Common myeloid progenitor, CD34-positive (primary cell): ENCODE data around the gene MCRS1.

ENCODE experiments used
- CTCF ChIA-PET: fragments of 350-600 bp; sonication (Branson Sonifier 250); formaldehyde crosslinking; loops from one replicate; lab custom pipeline; 2021; ENCODE audit warnings: antibody characterized with exemption; lab: Charles Lee
- POLR2A ChIA-PET: fragments of 350-600 bp; sonication (Branson Sonifier 250); formaldehyde crosslinking; loops from one replicate; lab custom pipeline; 2021; ENCODE audit warnings: antibody characterized with exemption; lab: Charles Lee
- DNase-seq, 3 donors: peaks; one replicate each; pipeline versions ENCODE4 v3.0.0 to v3.0.0-alpha.2; 2013
- H3K27ac ChIP-seq, 2 experiments: 1 replicate in 1 of 2; 2 replicates in 1 of 2; pipeline ENCODE4 v1.7.0; 2013; ENCODE audit warnings: inconsistent platforms in 2 of 2, low read length in 2 of 2, mild to moderate bottlenecking in 2 of 2, low read depth in 1 of 2, moderate library complexity in 1 of 2; ENCODE audit not compliant: severe bottlenecking in 2 of 2, insufficient read depth in 1 of 2, poor library complexity in 1 of 2
- H3K27me3 ChIP-seq, 5 experiments: replicated peaks in 2 of 5; 1 replicate in 3 of 5; 2 replicates in 2 of 5; pipeline versions ENCODE4 v1.6.1 to v1.7.0; 2013; ENCODE audit warnings: low read length in 4 of 5, mild to moderate bottlenecking in 2 of 5, moderate library complexity in 2 of 5, inconsistent platforms in 1 of 5; ENCODE audit not compliant: insufficient read depth in 5 of 5, control insufficient read depth in 4 of 5
- H3K36me3 ChIP-seq, 4 experiments: 1 replicate in 2 of 4; 2 replicates in 2 of 4; pipeline versions ENCODE4 v1.6.1 to v1.7.0; 2013; ENCODE audit warnings: low read length in 3 of 4, control low read depth in 1 of 4, mild to moderate bottlenecking in 1 of 4; ENCODE audit not compliant: control insufficient read depth in 4 of 4, insufficient read depth in 4 of 4
- H3K4me1 ChIP-seq, 4 experiments: 1 replicate in 3 of 4; 2 replicates in 1 of 4; pipeline versions ENCODE4 v1.6.1 to v1.7.1; 2013; ENCODE audit warnings: low read length in 3 of 4, mild to moderate bottlenecking in 3 of 4, control low read depth in 1 of 4, inconsistent platforms in 1 of 4, moderate library complexity in 1 of 4; ENCODE audit not compliant: control insufficient read depth in 4 of 4, insufficient read depth in 4 of 4; ENCODE audit errors: control extremely low read depth in 1 of 4
- H3K4me3 ChIP-seq, 7 experiments: 1 replicate in 4 of 7; 2 replicates in 3 of 7; pipeline versions ENCODE4 v1.5.1 to v1.7.0; 2013; ENCODE audit warnings: mild to moderate bottlenecking in 7 of 7, low read length in 6 of 7, moderate library complexity in 6 of 7, inconsistent platforms in 2 of 7, low read depth in 2 of 7, control low read depth in 1 of 7; ENCODE audit not compliant: insufficient read depth in 4 of 7, control insufficient read depth in 1 of 7; ENCODE audit errors: extremely low read depth in 1 of 7
- H3K9me3 ChIP-seq, 5 experiments: 1 replicate in 4 of 5; 2 replicates in 1 of 5; pipeline versions ENCODE4 v1.6.1 to v1.7.1; 2013; ENCODE audit warnings: low read length in 4 of 5, mild to moderate bottlenecking in 2 of 5, inconsistent platforms in 1 of 5, low read depth in 1 of 5, moderate library complexity in 1 of 5; ENCODE audit not compliant: control insufficient read depth in 4 of 5, insufficient read depth in 2 of 5; ENCODE audit errors: control extremely low read depth in 1 of 5
- WGBS: methylation state at CpG from one replicate; pipeline ENCODE4 v1.1.5; 2013; ENCODE audit not compliant: insufficient coverage; 5-methylcytosine and 5-hydroxymethylcytosine counted together

The MCRS1 gene

GRCh38 chr12:49552425-49552824 lies 15.5 kb downstream of the MCRS1 start:
- Histone ChIP-seq H3K36me3 (peaks cover 0 to 18% (median 8%) of the 10 kb centered on the region in 4 experiments), H3K27ac (no peak overlapping the region), H3K27me3 (peaks cover 0 to 16% (median 0%) of the 10 kb centered on the region in 5 experiments), H3K9me3 (no peaks in the 10 kb centered on the region), H3K4me3 (no peak overlapping the region), H3K4me1 (peaks cover 0 to 24% (median 14%) of the 10 kb centered on the region in 4 experiments)
- ChIA-PET POLR2A (interaction anchor here (0.8 to 1.1 kb wide), 3 partner anchors 10 to 186 kb away, joined by 3 to 4 read pairs (median 3); partner anchors contain the start of gene MCRS1), CTCF (interaction anchor here (1.0 to 19.6 kb wide), 16 partner anchors 10 to 234 kb away, joined by 3 to 223 read pairs (median 4); partner anchors contain the start of genes FAM186B and MCRS1)
- 33% methylated on average over 4 of the region's 9 CpGs for WGBS
- DNase-seq, result no peak

DNA sequence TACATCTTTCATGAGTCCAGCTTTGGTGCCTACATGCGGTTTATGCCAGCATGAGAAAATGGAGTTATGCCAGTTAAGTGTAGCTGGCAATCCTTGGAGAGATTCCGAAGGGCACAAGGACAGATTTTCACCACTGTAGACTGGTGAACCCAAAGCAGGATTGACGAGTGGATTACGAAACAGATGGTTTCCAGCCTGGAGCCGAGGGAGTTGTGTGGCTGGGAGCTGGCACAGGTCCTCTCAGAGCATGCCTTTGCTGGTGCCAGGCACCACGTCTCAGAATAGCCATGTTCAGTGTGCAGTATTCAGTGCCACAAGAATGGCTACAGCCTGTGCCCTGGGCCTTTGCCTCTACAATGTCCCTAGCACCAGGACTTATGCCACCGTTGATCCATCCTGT lies 15.9 kb downstream of the MCRS1 start:
- WGBS, result 87% methylated on average over 7 of the region's 7 CpGs
- H3K36me3 ChIP-seq, result peaks cover 0 to 14% (median 5%) of the 10 kb centered on the region in 4 experiments
- peaks cover 0 to 24% (median 14%) of the 10 kb centered on the region in 4 experiments for H3K4me1 ChIP-seq
- H3K27me3 ChIP-seq, result peaks cover 0 to 18% (median 2%) of the 10 kb centered on the region in 5 experiments
- CTCF ChIA-PET, result interaction anchor here (1.2 to 19.6 kb wide), 10 partner anchors 10 to 201 kb away, joined by 3 to 223 read pairs (median 6); partner anchors contain the start of genes FAM186B and MCRS1
- no peaks in the 10 kb centered on the region for H3K9me3 ChIP-seq
- DNase-seq, result no peak
- POLR2A ChIA-PET, result interaction anchor here (0.6 to 1.1 kb wide), 3 partner anchors 10 to 231 kb away, joined by 3 to 4 read pairs (median 3); partner anchors contain the start of gene MCRS1
- no peak overlapping the region for H3K4me3 ChIP-seq
- H3K27ac ChIP-seq, result no peak overlapping the region

DNA sequence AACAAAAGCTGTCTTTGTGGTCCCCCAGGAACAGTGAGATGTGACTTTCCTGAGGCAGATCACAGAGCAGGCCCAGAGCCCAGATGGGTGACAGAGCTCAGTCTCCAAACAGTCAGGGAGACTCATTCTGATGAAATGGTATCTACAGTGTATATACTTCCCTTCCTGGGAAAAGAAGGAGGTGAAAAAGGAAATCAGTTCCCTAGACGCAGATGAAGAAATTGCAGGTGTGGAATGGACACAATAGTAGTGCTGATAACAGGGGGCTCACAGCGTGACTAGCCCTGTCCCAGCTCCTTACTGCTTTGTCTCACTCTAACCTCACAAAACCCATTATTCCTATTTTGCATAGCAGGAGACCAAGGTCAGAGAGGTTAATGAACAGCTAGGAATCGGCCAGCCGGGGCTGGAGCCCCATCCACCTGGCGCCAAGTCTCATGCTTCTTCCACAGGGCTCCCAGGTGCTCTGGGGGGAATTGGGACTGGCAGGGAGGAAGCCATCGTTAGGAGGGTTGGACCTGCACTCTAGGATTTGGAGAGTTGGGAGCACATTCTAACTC lies 17.2 kb downstream of the MCRS1 start:
- Histone ChIP-seq H3K4me1 (peaks cover 0 to 24% (median 14%) of the 10 kb centered on the region in 4 experiments), H3K27me3 (peaks cover 0 to 26% (median 7%) of the 10 kb centered on the region in 5 experiments), H3K27ac (no peak overlapping the region), H3K4me3 (no peak overlapping the region), H3K9me3 (no peaks in the 10 kb centered on the region), H3K36me3 (peaks cover 0 to 2% (median 0%) of the 10 kb centered on the region in 4 experiments)
- DNase-seq, result no peak
- WGBS, result 100% methylated on average over 3 of the region's 6 CpGs
- ChIA-PET CTCF (interaction anchor here (1.0 to 19.6 kb wide), 6 partner anchors 8 to 192 kb away, joined by 3 to 223 read pairs (median 7); partner anchors contain the start of genes MCRS1 and PRPF40B), POLR2A (interaction anchor here (0.6 kb wide), 1 partner anchor 95 kb away, joined by 4 read pairs; no protein-coding TSS in a partner anchor)

DNA sequence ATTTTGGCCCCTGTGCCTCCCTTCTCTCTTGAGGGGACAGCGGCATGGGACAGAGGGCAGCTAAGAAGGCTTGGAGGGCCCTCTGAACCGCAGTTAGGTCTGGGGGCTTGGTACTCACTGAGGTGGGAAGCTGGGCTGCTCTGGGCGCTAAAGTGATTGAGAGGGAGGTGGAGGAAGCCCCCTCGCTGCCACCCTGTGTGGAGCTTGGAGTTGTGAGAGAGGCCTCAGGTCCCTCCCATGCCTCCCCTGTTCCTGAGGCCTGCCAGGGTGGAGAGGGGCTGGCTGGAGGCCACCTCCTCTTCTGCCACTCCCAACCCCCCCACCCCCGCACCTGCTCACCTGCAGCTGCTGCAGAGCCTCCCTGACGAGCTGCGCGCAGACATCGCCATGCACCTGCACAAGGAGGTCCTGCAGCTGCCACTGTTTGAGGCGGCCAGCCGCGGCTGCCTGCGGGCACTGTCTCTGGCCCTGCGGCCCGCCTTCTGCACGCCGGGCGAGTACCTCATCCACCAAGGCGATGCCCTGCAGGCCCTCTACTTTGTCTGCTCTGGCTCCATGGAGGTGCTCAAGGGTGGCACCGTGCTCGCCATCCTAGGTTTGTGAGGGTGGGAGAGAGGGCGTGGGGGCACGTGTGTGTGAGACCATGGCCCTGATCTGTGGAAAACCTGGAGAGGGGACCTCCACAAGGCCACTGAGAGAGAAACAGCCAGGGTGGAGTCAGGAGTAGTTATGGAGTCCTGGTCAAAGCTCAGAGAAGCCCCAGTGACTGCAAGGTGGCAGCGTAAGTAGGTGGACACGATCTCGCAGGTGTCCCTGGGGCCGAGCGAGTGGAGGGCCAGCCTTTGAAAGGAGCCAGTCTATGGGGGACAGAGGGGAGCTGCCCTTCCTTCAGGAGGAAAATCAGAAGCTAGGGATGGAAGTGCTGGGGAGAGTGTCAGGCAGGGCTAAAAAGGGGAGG lies 17.9 kb downstream of the MCRS1 start:
- H3K36me3 ChIP-seq, result no peaks in the 10 kb centered on the region
- H3K4me3 ChIP-seq, result peak overlapping the region in 4 of 7 experiments; percentile 7 to 75 (median 64)
- CTCF ChIA-PET, result interaction anchor here (1.0 to 19.6 kb wide), 7 partner anchors 8 to 192 kb away, joined by 3 to 223 read pairs (median 6); partner anchors contain the start of genes MCRS1 and PRPF40B
- POLR2A ChIA-PET, result interaction anchor here (0.6 kb wide), 1 partner anchor 95 kb away, joined by 4 read pairs; no protein-coding TSS in a partner anchor
- H3K4me1 ChIP-seq, result peaks cover 0 to 24% (median 14%) of the 10 kb centered on the region in 4 experiments
- WGBS, result 95% methylated on average over 24 of the region's 28 CpGs
- H3K27ac ChIP-seq, result no peak overlapping the region
- H3K27me3 ChIP-seq, result peaks cover 0 to 27% (median 7%) of the 10 kb centered on the region in 5 experiments
- no peaks in the 10 kb centered on the region for H3K9me3 ChIP-seq
- DNase-seq, result no peak

DNA sequence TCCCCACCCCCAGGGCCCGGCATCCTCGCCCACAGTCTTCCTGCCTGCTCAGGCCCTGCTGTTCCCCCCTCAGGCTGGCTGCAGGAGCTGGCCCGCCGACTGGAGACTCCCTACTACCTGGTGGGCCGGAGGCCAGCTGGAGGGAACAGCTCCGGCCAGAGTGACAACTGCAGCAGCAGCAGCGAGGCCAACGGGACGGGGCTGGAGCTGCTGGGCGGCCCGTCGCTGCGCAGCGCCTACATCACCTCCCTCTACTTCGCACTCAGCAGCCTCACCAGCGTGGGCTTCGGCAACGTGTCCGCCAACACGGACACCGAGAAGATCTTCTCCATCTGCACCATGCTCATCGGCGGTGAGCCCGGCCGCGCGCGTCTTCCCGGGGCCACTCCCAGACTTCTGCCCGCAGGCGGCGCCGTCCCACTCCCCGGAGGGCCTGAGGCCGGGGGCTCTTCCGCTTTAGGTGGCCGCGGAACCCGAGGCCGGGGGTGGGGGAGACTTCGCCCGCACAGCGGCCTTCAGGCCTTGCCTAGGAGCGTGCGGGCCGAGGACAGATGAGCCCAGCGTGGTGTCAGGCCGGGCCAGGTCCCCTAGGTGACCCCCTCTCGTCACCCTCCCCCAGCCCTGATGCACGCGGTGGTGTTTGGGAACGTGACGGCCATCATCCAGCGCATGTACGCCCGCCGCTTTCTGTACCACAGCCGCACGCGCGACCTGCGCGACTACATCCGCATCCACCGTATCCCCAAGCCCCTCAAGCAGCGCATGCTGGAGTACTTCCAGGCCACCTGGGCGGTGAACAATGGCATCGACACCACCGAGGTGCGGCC lies 18.9 kb downstream of the MCRS1 start:
- CTCF ChIA-PET, result interaction anchor here (0.9 to 19.6 kb wide), 6 partner anchors 11 to 224 kb away, joined by 3 to 223 read pairs (median 6); partner anchors contain the start of gene MCRS1
- 17% methylated on average over 49 of the region's 70 CpGs for WGBS
- H3K36me3 ChIP-seq, result no peaks in the 10 kb centered on the region
- peaks cover 0 to 32% (median 15%) of the 10 kb centered on the region in 5 experiments for H3K27me3 ChIP-seq
- H3K4me3 ChIP-seq, result peak overlapping the region in 6 of 7 experiments; percentile 30 to 75 (median 54)
- H3K27ac ChIP-seq, result no peak overlapping the region
- DNase-seq, result peak in 2 of 3 donors; percentile 58 to 66
- H3K9me3 ChIP-seq, result no peaks in the 10 kb centered on the region
- H3K4me1 ChIP-seq, result peaks cover 0 to 24% (median 14%) of the 10 kb centered on the region in 4 experiments
- POLR2A ChIA-PET, result no interaction called here

- POLR2A ChIA-PET, result no interaction called here
Observed at GRCh38 chr12:49548481-49548821, 19.5 kb downstream of the MCRS1 start.

More at GRCh38 chr12:49548481-49548821, 19.5 kb downstream of the MCRS1 start:
- 13% methylated on average over 6 of the region's 8 CpGs for WGBS
- Histone ChIP-seq H3K4me3 (peak overlapping the region in 5 of 7 experiments; percentile 36 to 75 (median 61)), H3K4me1 (peaks cover 0 to 24% (median 14%) of the 10 kb centered on the region in 4 experiments), H3K27ac (no peak overlapping the region), H3K36me3 (no peaks in the 10 kb centered on the region), H3K9me3 (no peaks in the 10 kb centered on the region), H3K27me3 (peaks cover 0 to 35% (median 20%) of the 10 kb centered on the region in 5 experiments)
- CTCF ChIA-PET, result interaction anchor here (0.9 to 19.6 kb wide), 4 partner anchors 10 to 224 kb away, joined by 3 to 223 read pairs (median 55); partner anchors contain the start of gene MCRS1
- DNase-seq, result no peak
